Nephron progenitor cell (in vitro differentiated cells): Measurements from ENCODE around the gene ERC2.

Source experiments
- DNase-seq: peaks from one replicate; pipeline ENCODE4 v3.0.0; 2021
- H3K27ac Mint-ChIP-seq: 2 replicates; pipeline ENCODE4 v1.8.0; 2021; ENCODE audit warnings: mild to moderate bottlenecking, moderate library complexity, mixed read lengths
- H3K27me3 Mint-ChIP-seq: 2 replicates; pipeline ENCODE4 v1.8.0; 2021; ENCODE audit warnings: mild to moderate bottlenecking, low read depth, mixed read lengths; ENCODE audit not compliant: poor library complexity
- H3K36me3 Mint-ChIP-seq: 2 replicates; pipeline ENCODE4 v1.8.0; 2021; ENCODE audit warnings: low read depth, mixed read lengths
- H3K4me1 Mint-ChIP-seq: 2 replicates; pipeline ENCODE4 v1.8.0; 2021; ENCODE audit warnings: mixed read lengths
- H3K4me3 Mint-ChIP-seq: 2 replicates; pipeline ENCODE4 v1.8.0; 2021; ENCODE audit warnings: mild to moderate bottlenecking, moderate library complexity, mixed read lengths
- H3K9me3 Mint-ChIP-seq: 2 replicates; pipeline ENCODE4 v1.8.0; 2021; ENCODE audit warnings: mild to moderate bottlenecking, moderate library complexity, mixed read lengths
- CTCF ChIP-seq: fragments of 200-600 bp; sonication (generic); IDR thresholded peaks from 2 replicates; pipeline ENCODE4 v1.5.0; 2021; ENCODE audit warnings: antibody characterized with exemption

Gene ERC2

GRCh38 chr3:55863028-55863427, 605.2 kb downstream of the ERC2 start:
- Mint-ChIP-seq H3K4me3 (no peak overlapping the region), H3K27me3 (peaks cover 6% of the 10 kb centered on the region), H3K27ac (no peak overlapping the region), H3K9me3 (no peaks in the 10 kb centered on the region), H3K36me3 (no peaks in the 10 kb centered on the region), H3K4me1 (peaks cover 26% of the 10 kb centered on the region)
- no peak for TF ChIP-seq CTCF
- no peak for DNase-seq

- Mint-ChIP-seq H3K4me1 (peaks cover 32% of the 10 kb centered on the region), H3K4me3 (no peak overlapping the region), H3K27ac (peak overlapping the region; percentile 51), H3K36me3 (no peaks in the 10 kb centered on the region), H3K27me3 (peaks cover 2% of the 10 kb centered on the region), H3K9me3 (no peaks in the 10 kb centered on the region)
- no peak for DNase-seq
- no peak for TF ChIP-seq CTCF
These were observed 608.1 kb downstream of the ERC2 start for GRCh38 chr3:55860049-55860721.

GRCh38 chr3:55859305-55859704, 609.0 kb downstream of the ERC2 start:
- Mint-ChIP-seq H3K27me3 (peaks cover 2% of the 10 kb centered on the region), H3K27ac (peak overlapping the region; percentile 58), H3K9me3 (no peaks in the 10 kb centered on the region), H3K36me3 (no peaks in the 10 kb centered on the region), H3K4me3 (no peak overlapping the region), H3K4me1 (peaks cover 41% of the 10 kb centered on the region)
- TF ChIP-seq CTCF = no peak
- DNase-seq = no peak

GRCh38 chr3:55858727-55859126, 609.5 kb downstream of the ERC2 start:
- H3K4me1 Mint-ChIP-seq = peaks cover 47% of the 10 kb centered on the region

GRCh38 chr3:55858302-55858701, 610.0 kb downstream of the ERC2 start:
- peaks cover 2% of the 10 kb centered on the region for H3K27me3 Mint-ChIP-seq
- H3K4me3 Mint-ChIP-seq = no peak overlapping the region
- no peaks in the 10 kb centered on the region for H3K36me3 Mint-ChIP-seq
- TF ChIP-seq CTCF = no peak
- DNase-seq = no peak
- no peak overlapping the region for H3K27ac Mint-ChIP-seq
- peaks cover 51% of the 10 kb centered on the region for H3K4me1 Mint-ChIP-seq
- no peaks in the 10 kb centered on the region for H3K9me3 Mint-ChIP-seq

More at GRCh38 chr3:55858727-55859126, 609.5 kb downstream of the ERC2 start:
- H3K27ac Mint-ChIP-seq = peak overlapping the region; percentile 46
- H3K9me3 Mint-ChIP-seq = no peaks in the 10 kb centered on the region
- DNase-seq = no peak
- H3K36me3 Mint-ChIP-seq = no peaks in the 10 kb centered on the region
- H3K27me3 Mint-ChIP-seq = peaks cover 2% of the 10 kb centered on the region
- no peak for TF ChIP-seq CTCF
- no peak overlapping the region for H3K4me3 Mint-ChIP-seq

GRCh38 chr3:55857633-55858032, 610.6 kb downstream of the ERC2 start:
- no peak for DNase-seq
- Mint-ChIP-seq H3K4me1 (peaks cover 58% of the 10 kb centered on the region), H3K27me3 (peaks cover 2% of the 10 kb centered on the region), H3K27ac (no peak overlapping the region), H3K4me3 (no peak overlapping the region), H3K36me3 (no peaks in the 10 kb centered on the region), H3K9me3 (no peaks in the 10 kb centered on the region)
- no peak for TF ChIP-seq CTCF
